ENCODE data around the gene FERMT2.

DNA sequence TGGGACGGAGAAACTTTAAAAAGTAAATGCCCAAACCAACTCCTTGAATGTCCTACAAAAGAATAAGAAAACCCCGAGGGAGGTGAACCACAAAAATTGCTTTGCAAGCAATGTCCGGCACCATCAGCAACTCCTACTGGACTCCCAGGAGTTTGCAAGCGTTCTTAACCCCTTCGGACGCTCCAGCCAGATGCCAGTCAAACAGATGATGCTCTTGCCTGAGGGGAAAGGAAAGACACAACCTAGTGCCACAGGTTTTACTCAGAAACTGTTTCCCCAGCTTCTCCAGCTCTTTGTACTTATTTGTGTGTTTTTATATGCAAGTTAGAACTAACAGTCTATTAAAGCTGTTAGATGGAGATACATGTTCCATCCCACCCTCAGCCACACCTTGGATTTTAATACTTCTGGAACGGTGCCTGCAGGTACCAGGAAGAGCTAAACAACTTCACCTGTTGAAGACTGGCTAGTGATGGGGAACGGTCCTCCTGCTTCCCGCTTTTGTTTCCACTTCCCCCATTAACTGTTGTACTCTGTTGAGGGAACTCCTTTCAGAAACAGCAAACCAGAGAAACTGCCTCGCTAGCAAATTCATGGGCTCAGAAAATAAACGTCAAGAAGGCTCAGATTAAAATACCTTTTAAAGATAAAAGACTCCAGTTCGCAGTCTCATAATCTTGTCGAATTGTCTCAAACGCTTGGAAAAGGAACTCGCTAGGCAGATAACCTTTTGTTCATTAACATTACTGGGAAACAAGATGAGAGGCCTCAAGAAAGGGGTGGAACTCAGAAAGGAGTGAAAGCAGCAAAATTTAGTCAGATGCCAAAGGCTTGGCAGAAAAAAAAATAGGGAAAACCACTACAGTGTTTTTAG is 1.1 kb upstream of the FERMT2 start:
- TF ChIP-seq, protein P1, sequence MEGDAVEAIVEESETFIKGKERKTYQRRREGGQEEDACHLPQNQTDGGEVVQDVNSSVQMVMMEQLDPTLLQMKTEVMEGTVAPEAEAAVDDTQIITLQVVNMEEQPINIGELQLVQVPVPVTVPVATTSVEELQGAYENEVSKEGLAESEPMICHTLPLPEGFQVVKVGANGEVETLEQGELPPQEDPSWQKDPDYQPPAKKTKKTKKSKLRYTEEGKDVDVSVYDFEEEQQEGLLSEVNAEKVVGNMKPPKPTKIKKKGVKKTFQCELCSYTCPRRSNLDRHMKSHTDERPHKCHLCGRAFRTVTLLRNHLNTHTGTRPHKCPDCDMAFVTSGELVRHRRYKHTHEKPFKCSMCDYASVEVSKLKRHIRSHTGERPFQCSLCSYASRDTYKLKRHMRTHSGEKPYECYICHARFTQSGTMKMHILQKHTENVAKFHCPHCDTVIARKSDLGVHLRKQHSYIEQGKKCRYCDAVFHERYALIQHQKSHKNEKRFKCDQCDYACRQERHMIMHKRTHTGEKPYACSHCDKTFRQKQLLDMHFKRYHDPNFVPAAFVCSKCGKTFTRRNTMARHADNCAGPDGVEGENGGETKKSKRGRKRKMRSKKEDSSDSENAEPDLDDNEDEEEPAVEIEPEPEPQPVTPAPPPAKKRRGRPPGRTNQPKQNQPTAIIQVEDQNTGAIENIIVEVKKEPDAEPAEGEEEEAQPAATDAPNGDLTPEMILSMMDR (IDR thresholded peaks at IDR 0.05) = peak in 4 of 6 experiments; percentile 42 to 71 (median 50)
- no peak for TF ChIP-seq POLR2A (IDR thresholded peaks at IDR 0.05)
